CD14-positive monocyte (primary cell): Measurements from ENCODE around the gene TUBA1C. TPM values are rescaled to one million over a fixed set of nuclear protein-coding genes. Genes with fewer than 3 reads are reported as not detected.

Experiments
- DNase-seq, 3 donors: peaks; one replicate each; pipeline ENCODE4 v3.0.0-alpha.2; 2011 to 2022
- H2AFZ ChIP-seq: 2 replicates; pipeline ENCODE4 v1.6.0; 2012; ENCODE audit warnings: mild to moderate bottlenecking, low read depth, low read length, inconsistent platforms; ENCODE audit not compliant: insufficient read depth, poor library complexity, severe bottlenecking
- H3K27ac ChIP-seq, 2 donors: 1 replicate in 1 of 2; 2 replicates in 1 of 2; pipeline ENCODE4 v1.5.1; 2012 to 2013; ENCODE audit warnings: low read length in 2 of 2, control low read depth in 1 of 2, inconsistent platforms in 1 of 2, low read depth in 1 of 2, mild to moderate bottlenecking in 1 of 2
- H3K27me3 ChIP-seq, 2 donors: one replicate each; pipeline versions ENCODE4 v1.6.0 to v1.6.1; 2011 to 2013; ENCODE audit warnings: low read length in 2 of 2; ENCODE audit not compliant: control insufficient read depth in 2 of 2, insufficient read depth in 2 of 2
- H3K36me3 ChIP-seq, 2 donors: replicated peaks in 1 of 2; 1 replicate in 1 of 2; 2 replicates in 1 of 2; pipeline versions ENCODE4 v1.5.1 to v1.6.1; 2012 to 2013; ENCODE audit warnings: low read length in 2 of 2, control low read depth in 1 of 2, inconsistent platforms in 1 of 2, mild to moderate bottlenecking in 1 of 2; ENCODE audit not compliant: insufficient read depth in 2 of 2, control insufficient read depth in 1 of 2
- H3K4me1 ChIP-seq, 2 donors: 1 replicate in 1 of 2; 2 replicates in 1 of 2; pipeline versions ENCODE4 v1.5.1 to v1.6.1; 2012 to 2013; ENCODE audit warnings: low read length in 2 of 2, control low read depth in 1 of 2, inconsistent platforms in 1 of 2, mild to moderate bottlenecking in 1 of 2, moderate library complexity in 1 of 2; ENCODE audit not compliant: insufficient read depth in 2 of 2, control insufficient read depth in 1 of 2
- H3K4me2 ChIP-seq: replicated peaks from 2 replicates; pipeline ENCODE3; 2012; ENCODE audit warnings: low read length, moderate library complexity, mild to moderate bottlenecking; ENCODE audit not compliant: poor library complexity, severe bottlenecking; ENCODE audit errors: extremely low read depth
- H3K4me3 ChIP-seq, 3 experiments: fragments of 200-600 bp in 1 of 3; sonication (generic) in 1 of 3; replicated peaks in 1 of 3; 1 replicate in 2 of 3; 2 replicates in 1 of 3; pipeline ENCODE4 v1.5.1; 2011 to 2013; ENCODE audit warnings: low read length in 3 of 3, mild to moderate bottlenecking in 3 of 3, control low read depth in 2 of 3, low read depth in 2 of 3, inconsistent platforms in 1 of 3, moderate library complexity in 1 of 3
- H3K79me2 ChIP-seq: 2 replicates; pipeline ENCODE4 v1.6.0; 2012; ENCODE audit warnings: mild to moderate bottlenecking, control low read depth, inconsistent platforms, low read length, moderate library complexity; ENCODE audit not compliant: insufficient read depth
- H3K9ac ChIP-seq: 2 replicates; pipeline ENCODE4 v1.6.0; 2017; ENCODE audit warnings: low read length, mild to moderate bottlenecking; ENCODE audit not compliant: insufficient read depth, poor library complexity, severe bottlenecking
- H3K9me3 ChIP-seq, 2 donors: replicated peaks in 1 of 2; 1 replicate in 1 of 2; 2 replicates in 1 of 2; pipeline versions ENCODE4 v1.5.1 to v1.6.1; 2012 to 2013; ENCODE audit warnings: low read length in 2 of 2, control low read depth in 1 of 2; ENCODE audit not compliant: control insufficient read depth in 1 of 2, insufficient read depth in 1 of 2
- H4K20me1 ChIP-seq: 2 replicates; pipeline ENCODE4 v1.6.0; 2012; ENCODE audit warnings: mild to moderate bottlenecking, low read length, control low read depth, moderate library complexity; ENCODE audit not compliant: insufficient read depth
- H3K27ac Mint-ChIP-seq, 7 donors: one replicate each; pipeline ENCODE4 v1.8.0; 2020; ENCODE audit warnings: mild to moderate bottlenecking in 7 of 7, mixed read lengths in 7 of 7, moderate library complexity in 6 of 7, inconsistent platforms in 2 of 7
- H3K27me3 Mint-ChIP-seq, 3 donors: one replicate each; pipeline ENCODE4 v1.8.0; 2021 to 2022; ENCODE audit warnings: low read depth in 3 of 3, mild to moderate bottlenecking in 3 of 3, mixed read lengths in 3 of 3, moderate library complexity in 3 of 3, inconsistent platforms in 1 of 3
- H3K36me3 Mint-ChIP-seq, 2 donors: one replicate each; pipeline ENCODE4 v1.8.0; 2020; ENCODE audit warnings: mixed read lengths in 2 of 2, inconsistent platforms in 1 of 2, mild to moderate bottlenecking in 1 of 2
- H3K4me1 Mint-ChIP-seq: one replicate; pipeline ENCODE4 v1.8.0; 2020; ENCODE audit warnings: mild to moderate bottlenecking, mixed read lengths
- H3K4me3 Mint-ChIP-seq, 2 donors: one replicate each; pipeline ENCODE4 v1.8.0; 2020; ENCODE audit warnings: mild to moderate bottlenecking in 2 of 2, mixed read lengths in 2 of 2, moderate library complexity in 1 of 2
- H3K9me3 Mint-ChIP-seq, 7 donors: one replicate each; pipeline ENCODE4 v1.8.0; 2020 to 2022; ENCODE audit warnings: mixed read lengths in 7 of 7, mild to moderate bottlenecking in 6 of 7, moderate library complexity in 6 of 7, inconsistent platforms in 2 of 7
- CTCF ChIP-seq: fragments of 200-600 bp; IDR thresholded peaks from one replicate; pipeline ENCODE4 v1.8.0; 2022; ENCODE audit warnings: antibody characterized with exemption, mild to moderate bottlenecking
- WGBS: methylation state at CpG from one replicate; pipeline ENCODE4 v1.1.5; 2013; ENCODE audit warnings: missing lambda C conversion rate; ENCODE audit not compliant: insufficient coverage; 5-methylcytosine and 5-hydroxymethylcytosine counted together
- intact Hi-C, 2 donors: fragments of 100-400 bp; cut with micrococcal nuclease; formaldehyde crosslinking; loops; one replicate each; pipeline versions ENCODE4 v1.15.0 to v1.15.1; 2023
- polyA plus RNA-seq, 3 donors: library from polyadenylated mRNA; depleted of rRNA in 1 of 3; unstranded in 2 of 3; stranded (reverse) in 1 of 3; fragments of 300-500 nt in 2 of 3; fragments of >200 nt in 1 of 3; fragmentation: Illumina TruSeq in 2 of 3; gene quantifications; 1 replicate in 2 of 3; 2 replicates in 1 of 3; pipeline ENCODE4 v1.2.3, GENCODE V29; 2012 to 2021

Gene TUBA1C
- polyA plus RNA-seq, 3 donors = 53.7 to 263 (median 61.0) TPM

- TF ChIP-seq CTCF = no peak
- peaks cover 21% of the 10 kb centered on the region for H3K4me1 Mint-ChIP-seq
- peaks cover 19% of the 10 kb centered on the region for H3K79me2 ChIP-seq
- H3K4me1 ChIP-seq = peaks cover 17 to 21% of the 10 kb centered on the region in 2 donors
- H3K27me3 ChIP-seq = no peaks in the 10 kb centered on the region
- H3K27ac ChIP-seq = peak overlapping the region in 1 of 2 donors; percentile 46
- DNase-seq = no peak
- no peaks in the 10 kb centered on the region for H3K9me3 ChIP-seq
- intact Hi-C loops = no loop called here
- peaks cover 2 to 7% (median 5%) of the 10 kb centered on the region in 3 donors for H3K27me3 Mint-ChIP-seq
- H3K9me3 Mint-ChIP-seq = no peaks in the 10 kb centered on the region
- peaks cover 7 to 30% of the 10 kb centered on the region in 2 donors for H3K36me3 ChIP-seq
- no peaks in the 10 kb centered on the region for H4K20me1 ChIP-seq
- peak overlapping the region; percentile 87 for H2AFZ ChIP-seq
- H3K4me3 Mint-ChIP-seq = peak overlapping the region; percentile 97 to 100
- peak overlapping the region; percentile 63 to 80 (median 64) for H3K4me3 ChIP-seq
- peak overlapping the region; percentile 53 for H3K9ac ChIP-seq
- 41% methylated on average over 7 of the region's 19 CpGs for WGBS
- H3K4me2 ChIP-seq = peak overlapping the region; percentile 87
- H3K27ac Mint-ChIP-seq = peak overlapping the region in 4 of 7 donors; percentile 79 to 93 (median 90)
- H3K36me3 Mint-ChIP-seq = peaks cover 16 to 38% of the 10 kb centered on the region in 2 donors
Measured at GRCh38 chr12:49323524-49324097, 58.7 kb downstream of the TUBA1C start.

Other genes starting within 250 kb of the TUBA1C start
- 10 to 100 TPM; 35.9 to 58.9 (median 50.1) TPM for gene PRKAG1, start 246.3 kb upstream of the TUBA1C start, polyA plus RNA-seq
- 10 to 100 TPM in 1 of 3 donors, 1 to 10 TPM in 2; 1.2 to 66.9 (median 2.7) TPM for gene KMT2D, start 204.3 kb upstream of the TUBA1C start, polyA plus RNA-seq
- under 1 TPM; 0.17 to 0.96 (median 0.50) TPM for gene RHEBL1, start 195.1 kb upstream of the TUBA1C start, polyA plus RNA-seq
- gene DHH, start 170.3 kb upstream of the TUBA1C start, polyA plus RNA-seq = not detected
- 100 to 1,000 TPM in 1 of 3 donors, 10 to 100 TPM in 2; 22.0 to 104 (median 25.9) TPM for gene LMBR1L, start 154.2 kb upstream of the TUBA1C start, polyA plus RNA-seq
- 100 to 1,000 TPM; 481 to 538 (median 528) TPM for gene TUBA1B, start 133.7 kb upstream of the TUBA1C start, polyA plus RNA-seq
- gene TUBA1A, start 76.0 kb upstream of the TUBA1C start, polyA plus RNA-seq = 1,000 to 10,000 TPM in 1 of 3 donors, 100 to 1,000 TPM in 2; 859 to 1,779 (median 946) TPM
- gene PRPH, start 30.1 kb downstream of the TUBA1C start, polyA plus RNA-seq = not detected
- gene TROAP, start 58.2 kb downstream of the TUBA1C start, polyA plus RNA-seq = under 1 TPM in 1 of 3 donors, not detected in 2; 0.05 TPM
- gene C1QL4, start 72.1 kb downstream of the TUBA1C start, polyA plus RNA-seq = not detected
- gene DNAJC22, start 81.8 kb downstream of the TUBA1C start, polyA plus RNA-seq = not detected
- 1 to 10 TPM; 1.1 to 3.2 (median 1.8) TPM for gene SPATS2, start 102.4 kb downstream of the TUBA1C start, polyA plus RNA-seq